ENCODE measurements around the gene PET100.
A peak's percentile ranks its signal among the peaks of the same experiment; 100 is the strongest.
"Not testable (repeated sequence)": the region's sequence is repeated elsewhere in the genome, so short reads cannot be mapped to it uniquely, and the experiment has no call there.

The PET100 gene

DNA sequence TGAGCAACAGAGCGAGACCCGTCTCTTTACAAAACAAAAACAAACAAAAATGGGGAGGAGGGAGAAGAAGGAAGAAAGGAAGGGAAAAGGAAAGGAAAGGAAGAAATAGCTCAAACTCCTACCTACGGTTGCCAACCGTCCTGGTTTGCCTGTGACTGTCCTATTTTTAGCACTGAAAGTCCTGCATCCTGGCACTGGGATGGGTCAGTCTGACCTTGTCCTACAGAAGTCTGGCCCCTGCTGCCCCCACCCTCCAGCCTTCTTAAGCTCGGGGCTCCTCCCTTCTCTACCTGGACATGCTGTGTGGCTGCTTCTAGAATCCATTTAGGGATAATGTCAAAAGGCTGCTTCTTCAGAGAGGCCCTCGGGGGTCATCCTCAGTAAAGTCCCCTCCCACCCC lies 6.1 kb downstream of the PET100 start:
- DNase-seq: no peak

DNA sequence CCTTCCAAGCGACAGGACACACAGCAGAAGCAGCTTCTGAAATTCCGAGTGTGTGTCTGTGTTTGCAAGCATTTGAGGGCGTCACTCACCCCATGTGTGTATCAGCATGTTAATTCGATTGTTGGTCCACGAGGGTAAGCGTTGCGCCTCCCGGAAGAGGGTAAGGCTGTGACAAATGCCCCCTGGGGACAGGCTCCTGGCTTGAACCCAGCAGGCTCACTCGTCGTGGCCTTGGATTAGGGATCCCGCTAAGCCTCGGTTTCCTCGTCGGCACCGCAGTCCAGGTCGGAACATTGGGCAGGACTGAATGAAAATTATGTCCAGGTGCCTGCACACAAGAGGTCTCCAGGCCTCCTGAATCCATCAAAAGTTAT lies 6.7 kb downstream of the PET100 start:
- no peak for DNase-seq

DNA sequence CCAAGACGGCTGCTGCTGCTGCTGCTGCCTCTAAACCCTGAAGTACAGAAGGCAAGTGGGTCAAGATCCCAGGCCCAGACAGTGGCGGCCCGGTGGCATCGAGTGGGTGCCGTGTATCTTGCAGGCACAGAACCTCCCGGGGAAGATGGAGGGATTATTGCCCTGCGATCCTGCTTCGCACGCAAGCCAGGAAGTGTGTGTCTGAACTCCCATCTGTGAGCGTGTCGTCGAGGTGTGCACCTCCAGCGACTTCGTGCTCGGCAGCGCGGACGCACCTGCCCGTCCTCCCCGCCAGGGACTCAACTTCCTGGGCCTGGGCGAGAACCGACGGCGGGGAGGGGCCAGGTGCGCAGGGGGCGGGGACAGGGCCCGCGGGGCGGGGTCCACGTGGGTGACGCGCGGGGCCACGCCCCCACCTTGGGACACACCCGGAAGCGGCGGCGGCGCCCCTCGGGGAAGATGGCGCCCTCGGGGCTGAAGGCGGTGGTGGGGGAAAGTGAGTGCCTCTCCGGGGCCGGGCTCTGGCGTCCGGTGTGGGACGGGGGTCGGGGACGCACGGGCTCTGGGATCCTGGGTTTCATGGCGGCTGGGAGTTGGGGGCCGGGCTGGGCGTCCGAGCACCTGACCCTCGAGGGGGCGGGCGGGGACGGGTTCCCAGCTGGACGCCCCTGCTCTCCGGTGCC lies 7.2 kb downstream of the PET100 start, which contains the start of gene STXBP2:
STXBP2 (plus strand) TSS at position 420 of the 683 bp plus-strand sequence; CDS start at position 460, 40 bp downstream.
- DNase-seq: peak; percentile 69

DNA sequence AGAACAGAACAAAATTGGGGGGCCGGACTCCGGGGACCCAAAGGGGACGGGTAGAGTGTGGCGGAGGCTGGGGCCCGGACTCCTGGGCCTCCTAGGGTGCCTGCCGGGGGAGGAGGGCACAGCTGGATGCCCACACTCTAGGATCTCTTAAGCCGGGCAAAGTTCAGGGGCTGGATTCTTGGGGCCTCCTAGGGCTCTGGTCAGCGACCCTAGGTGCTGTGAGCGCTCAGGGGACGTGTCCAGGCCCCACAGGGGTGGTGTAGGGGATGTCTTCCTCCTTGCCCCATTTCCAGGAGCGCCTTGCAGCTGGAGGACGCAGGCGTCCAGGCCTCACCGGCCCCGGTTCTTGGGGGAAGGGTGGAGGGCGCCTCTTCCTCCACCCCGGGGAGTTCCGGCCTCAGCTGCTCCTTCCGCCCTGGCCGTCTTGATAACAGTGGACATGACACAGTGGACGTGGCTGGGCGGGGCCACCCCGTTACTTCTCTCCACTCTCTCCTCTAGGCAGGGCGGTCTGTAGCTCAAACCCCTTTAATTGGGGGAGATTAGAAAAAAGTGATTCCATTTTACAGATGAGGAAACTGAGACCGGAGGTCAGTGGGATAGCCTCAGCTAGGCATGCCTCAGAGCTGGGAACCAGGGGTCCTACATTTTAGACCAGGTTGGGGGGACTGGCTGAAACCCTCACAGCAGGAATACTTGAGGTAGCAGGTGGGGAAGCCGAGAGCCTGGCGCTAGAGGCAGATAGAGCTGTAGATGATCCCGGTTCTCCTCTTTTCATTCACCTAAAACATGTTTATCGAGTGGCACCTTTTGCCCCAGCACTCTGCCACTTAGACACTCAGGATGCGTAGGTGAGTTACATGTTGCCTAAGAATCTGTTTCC lies 8.0 kb downstream of the PET100 start:
- DNase-seq: no peak

DNA sequence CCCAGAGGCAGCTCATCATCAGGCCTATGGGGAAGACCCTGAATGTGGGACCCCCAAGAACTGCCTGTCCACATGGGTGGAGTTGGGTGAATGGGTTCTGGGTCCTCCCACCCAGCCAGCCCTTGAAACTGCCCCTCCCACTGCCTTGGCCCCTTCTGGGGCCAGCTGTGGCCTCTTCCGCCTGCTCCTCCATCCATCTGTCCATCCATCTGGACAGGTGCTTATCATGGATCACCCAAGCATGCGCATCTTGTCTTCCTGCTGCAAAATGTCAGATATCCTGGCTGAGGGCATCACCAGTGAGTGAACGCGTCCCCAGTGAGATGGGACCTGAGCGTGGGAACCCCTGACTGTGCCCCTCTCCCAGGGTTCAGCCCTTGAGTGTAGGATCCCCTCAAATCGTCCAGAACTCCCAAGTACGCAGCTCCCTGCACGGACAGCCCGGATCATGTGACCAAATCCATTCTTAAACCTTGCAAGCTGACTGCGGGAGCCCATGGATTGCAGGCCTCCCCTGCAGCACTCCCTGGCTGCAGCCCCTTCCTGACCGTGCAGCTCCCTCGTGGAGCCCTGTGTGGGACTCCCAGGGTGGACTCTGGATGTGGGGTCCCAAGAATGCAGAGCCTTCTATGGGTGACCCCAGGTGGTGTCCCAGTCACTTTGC lies 9.3 kb downstream of the PET100 start:
- DNase-seq: peak; percentile 49

DNA sequence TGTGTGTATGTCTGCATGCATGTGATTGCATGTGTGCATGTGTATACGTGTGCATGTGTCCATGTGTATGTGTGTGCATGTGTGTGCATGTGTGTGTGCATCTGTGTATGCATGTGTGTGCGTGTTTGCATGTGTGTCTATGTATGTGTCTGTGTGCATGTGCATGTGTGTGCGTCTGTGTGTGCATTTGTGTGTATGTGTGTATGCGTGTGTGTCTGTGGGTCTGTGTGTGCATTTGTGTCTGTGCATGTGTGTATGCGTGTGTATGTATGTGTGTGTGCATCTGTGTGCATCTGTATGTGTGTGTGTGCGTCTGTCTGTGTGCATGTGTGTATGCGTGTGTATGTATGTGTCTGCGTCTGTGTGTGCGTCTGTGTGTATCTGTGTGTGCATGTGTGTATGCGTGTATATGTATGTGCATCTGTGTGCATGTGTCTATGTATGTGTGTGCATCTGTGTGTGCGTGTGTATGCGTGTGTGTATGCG lies 10.3 kb downstream of the PET100 start:
- DNase-seq: no peak

DNA sequence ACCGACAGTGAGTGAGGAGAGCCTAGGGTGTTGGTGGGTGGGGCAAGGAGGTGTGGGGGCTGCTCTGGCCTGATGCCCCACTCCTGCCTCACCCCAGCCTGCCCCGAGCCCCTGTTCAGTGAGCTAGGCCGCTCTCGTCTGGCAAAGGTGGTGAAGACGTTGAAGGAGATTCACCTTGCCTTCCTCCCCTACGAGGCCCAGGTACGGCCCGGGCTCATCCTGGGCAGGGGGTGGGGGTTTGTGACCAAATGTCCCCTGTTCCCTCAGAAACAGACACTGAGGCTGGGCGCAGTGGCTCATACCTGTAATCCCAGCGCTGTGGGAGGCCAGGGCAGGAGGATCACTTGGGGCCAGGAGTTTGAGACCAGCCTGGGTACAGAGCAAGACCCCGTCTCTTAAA lies 11.2 kb downstream of the PET100 start:
- DNase-seq: no peak

DNA sequence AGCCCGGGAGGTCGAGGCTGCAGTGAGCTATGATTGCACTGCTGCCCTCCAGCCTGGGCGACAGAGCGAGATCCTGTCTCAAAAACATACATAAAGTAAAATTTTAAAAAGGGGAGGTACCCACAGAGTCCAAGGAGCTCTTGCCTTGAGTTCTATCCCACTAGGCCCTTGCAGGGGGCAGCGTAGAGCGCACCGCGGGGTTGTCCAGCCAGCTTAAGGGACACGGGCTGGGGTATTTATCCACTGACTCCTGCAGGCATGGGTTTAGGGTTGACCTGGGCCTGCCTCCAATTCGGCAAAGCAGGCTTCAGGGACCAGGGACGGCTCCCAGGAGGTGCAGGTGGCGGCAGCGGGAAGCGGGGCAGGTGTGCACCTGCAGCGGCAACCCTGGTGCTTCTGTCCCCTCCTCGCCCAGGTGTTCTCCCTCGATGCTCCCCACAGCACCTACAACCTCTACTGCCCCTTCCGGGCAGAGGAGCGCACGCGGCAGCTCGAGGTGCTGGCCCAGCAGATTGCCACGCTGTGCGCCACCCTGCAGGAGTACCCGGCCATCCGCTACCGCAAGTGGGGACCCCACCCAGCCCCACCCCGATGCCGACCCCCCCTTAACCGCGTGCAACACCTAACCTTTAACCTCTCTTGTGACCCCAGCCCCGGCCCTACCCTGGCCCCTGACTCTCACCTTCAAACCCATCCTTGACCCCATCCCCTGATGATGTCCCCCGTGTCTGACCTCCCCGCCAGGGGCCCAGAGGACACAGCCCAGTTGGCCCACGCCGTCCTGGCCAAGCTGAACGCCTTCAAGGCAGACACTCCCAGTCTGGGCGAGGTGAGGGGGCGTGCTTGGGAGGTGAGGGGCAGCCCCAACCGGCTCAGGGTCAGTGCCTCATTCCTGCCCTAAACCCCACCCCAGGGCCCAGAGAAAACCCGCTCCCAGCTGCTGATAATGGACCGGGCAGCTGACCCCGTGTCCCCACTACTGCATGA lies 12.0 kb downstream of the PET100 start:
- no peak for DNase-seq

DNA sequence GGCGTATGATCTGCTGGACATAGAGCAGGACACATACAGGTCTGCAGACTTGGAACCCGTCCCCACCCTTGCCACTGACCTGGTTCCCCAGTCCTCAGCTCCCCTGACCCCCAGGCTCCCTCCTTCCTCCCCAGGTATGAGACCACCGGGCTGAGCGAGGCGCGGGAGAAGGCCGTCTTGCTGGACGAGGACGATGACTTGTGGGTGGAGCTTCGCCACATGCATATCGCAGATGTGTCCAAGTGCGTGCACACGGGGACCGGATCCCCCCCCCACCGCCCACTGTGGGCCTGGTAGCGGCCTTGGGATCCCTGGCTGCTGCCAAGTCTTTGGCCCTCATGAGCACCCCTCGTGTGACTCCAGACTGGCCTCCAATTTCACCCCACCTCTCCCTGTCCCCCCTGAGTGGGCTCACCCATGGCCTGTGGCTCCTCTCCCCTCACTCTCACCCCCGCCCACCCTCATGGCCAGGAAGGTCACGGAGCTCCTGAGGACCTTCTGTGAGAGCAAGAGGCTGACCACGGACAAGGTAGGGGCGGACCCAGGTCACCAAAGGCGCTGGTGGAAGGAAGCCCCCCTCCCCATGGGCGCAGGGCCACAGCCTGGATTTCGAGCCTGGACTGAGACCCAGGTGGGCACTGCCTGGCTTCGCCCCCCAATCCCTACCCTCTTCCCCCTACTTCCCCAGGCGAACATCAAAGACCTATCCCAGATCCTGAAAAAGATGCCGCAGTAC lies 12.9 kb downstream of the PET100 start:
- DNase-seq: no peak

DNA sequence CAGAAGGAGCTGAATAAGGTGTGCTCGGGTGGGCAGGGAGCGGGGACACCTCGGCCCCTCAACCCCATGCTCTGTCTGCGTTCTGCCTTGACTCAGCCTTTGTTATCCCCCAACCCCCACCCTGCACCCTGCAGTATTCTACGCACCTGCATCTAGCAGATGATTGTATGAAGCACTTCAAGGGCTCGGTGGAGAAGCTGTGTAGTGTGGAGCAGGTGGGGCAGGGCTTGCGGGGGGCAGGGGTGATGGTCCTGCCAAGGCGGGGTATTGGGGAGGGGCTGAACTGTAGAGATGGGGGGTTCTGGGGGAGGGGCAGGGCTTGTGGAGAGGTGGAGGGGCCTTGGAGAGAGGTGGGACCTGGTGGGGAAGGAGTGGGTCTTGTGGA lies 13.4 kb downstream of the PET100 start:
- DNase-seq: no peak

DNA sequence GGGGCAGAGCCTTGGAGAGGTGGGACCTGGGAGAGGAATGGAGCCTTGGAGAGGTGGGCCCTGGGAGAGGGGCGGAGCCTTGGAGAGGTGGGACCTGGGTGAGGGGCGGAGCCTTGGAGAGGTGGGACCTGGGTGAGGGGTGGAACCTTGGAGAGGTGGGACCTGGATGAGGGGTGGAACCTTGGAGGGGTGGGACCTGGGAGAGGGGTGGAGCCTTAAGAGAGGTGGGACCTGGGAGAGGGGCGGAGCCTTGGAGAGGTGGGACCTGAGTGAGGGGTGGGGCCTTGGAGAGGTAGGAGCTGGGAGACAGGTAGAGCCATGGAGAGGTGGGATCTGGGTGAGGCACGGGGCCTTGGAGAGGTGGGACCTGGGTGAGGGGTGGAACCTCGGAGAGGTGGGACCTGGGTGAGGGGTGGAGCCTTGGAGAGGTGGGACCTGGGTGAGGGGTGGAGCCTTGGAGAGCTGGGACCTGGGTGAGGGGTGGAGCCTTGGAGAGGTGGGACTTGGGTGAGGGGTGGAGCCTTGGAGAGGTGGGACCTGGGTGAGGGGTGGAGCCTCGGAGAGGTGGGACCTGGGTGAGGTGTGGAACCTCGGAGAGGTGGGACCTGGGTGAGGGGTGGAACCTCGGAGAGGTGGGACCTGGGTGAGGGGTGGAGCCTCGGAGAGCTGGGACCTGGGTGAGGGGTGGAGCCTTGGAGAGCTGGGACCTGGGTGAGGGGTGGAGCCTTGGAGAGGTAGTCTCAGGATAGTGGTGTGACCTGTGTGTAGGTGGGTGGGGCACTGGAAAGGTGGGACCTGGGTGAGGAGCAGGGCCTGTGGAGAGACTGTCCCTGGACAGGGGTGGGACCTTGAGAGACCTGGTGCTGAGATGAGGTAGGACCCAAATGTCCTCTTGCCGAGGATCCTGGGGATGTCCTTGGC lies 14.3 kb downstream of the PET100 start:
- not testable (repeated sequence) for DNase-seq

DNA sequence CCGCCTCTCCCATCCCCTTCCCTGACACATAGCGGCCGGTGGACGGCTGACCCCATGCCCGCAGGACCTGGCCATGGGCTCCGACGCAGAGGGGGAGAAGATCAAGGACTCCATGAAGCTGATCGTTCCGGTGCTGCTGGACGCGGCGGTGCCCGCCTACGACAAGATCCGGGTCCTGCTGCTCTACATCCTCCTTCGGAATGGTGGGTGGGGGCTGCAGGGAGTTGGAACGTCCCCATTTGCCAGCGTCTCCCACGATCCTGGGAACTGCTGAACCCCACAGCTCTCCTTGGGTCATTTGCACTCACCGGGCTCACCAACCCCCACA lies 14.9 kb downstream of the PET100 start:
- no peak for DNase-seq

DNA sequence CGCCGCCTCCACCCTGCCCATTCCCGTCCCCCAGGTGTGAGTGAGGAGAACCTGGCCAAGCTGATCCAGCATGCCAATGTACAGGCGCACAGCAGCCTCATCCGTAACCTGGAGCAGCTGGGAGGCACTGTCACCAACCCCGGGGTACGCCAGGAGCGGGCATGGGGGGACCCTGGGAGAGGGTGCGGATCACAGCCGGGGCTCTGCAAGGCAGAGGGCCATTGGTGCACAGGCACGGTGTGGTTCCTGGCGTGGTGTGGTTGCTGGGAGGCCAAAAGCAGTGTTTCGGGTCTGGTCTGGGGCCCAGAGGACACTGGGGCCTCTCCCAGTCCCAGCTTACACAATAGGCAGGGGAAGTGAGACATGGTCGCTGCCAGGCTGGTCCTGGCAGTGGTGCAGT lies 15.6 kb downstream of the PET100 start:
- DNase-seq: no peak

DNA sequence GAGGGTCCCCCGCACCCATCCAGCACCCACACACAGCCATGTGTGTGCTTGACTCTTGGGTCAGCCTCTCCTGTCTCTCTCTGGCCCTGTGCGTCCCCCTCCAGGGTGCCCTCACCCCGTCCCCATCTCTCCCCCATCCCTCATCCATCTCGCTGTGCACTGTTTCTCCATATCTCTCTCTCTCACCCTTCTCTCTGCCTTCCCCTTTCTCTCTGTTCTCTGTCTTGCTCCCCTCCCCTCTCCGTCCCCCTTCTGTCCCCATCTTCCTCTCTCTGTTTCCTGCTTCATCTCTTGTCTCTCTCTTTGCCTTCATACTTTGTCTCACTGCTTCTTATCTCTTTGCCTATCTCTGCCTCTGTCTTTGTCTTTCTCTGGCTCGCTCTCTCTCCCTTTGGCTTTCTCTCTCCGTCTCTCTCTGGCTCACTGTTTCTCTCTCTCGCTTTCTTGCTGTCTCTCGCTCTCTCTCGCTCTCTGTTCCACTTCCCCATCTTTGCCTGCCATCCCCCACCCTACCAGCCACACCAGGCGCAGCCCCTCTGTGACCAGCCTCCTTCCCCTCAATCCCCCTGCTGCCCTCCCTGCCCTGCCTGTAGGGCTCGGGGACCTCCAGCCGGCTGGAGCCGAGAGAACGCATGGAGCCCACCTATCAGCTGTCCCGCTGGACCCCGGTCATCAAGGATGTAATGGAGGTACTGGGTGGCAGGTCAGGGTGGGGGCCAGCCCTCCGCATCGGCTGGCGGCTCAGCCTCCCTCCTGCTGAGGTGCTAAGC lies 16.2 kb downstream of the PET100 start:
- DNase-seq: no peak

DNA sequence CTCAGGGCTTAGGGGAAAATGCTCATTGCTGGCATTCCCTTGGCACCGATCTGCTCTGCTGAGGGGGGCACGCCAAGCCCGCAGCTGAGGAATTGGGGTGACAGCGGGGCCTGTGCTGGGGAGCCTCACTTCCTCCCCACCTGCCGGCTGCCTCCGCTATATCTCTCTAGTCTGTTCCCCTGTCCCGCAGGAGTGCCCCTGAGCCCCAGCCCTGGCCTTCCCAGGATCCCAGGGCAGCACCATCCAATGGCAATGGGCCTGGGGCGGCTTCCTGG lies 16.8 kb downstream of the PET100 start:
- DNase-seq: no peak

DNA sequence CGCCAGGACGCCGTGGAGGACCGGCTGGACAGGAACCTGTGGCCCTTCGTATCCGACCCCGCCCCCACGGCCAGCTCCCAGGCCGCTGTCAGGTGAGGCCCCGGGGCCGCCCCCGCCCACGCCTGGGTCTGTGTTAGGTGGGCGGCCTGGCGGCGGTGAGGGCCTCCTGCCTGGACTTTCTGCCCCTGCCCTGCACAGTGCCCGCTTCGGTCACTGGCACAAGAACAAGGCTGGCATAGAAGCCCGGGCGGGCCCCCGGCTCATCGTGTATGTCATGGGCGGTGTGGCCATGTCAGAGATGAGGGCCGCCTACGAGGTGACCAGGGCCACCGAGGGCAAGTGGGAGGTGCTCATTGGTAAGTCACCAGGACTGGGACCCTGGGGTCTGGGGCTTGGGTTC lies 17.6 kb downstream of the PET100 start:
- no peak for DNase-seq

DNA sequence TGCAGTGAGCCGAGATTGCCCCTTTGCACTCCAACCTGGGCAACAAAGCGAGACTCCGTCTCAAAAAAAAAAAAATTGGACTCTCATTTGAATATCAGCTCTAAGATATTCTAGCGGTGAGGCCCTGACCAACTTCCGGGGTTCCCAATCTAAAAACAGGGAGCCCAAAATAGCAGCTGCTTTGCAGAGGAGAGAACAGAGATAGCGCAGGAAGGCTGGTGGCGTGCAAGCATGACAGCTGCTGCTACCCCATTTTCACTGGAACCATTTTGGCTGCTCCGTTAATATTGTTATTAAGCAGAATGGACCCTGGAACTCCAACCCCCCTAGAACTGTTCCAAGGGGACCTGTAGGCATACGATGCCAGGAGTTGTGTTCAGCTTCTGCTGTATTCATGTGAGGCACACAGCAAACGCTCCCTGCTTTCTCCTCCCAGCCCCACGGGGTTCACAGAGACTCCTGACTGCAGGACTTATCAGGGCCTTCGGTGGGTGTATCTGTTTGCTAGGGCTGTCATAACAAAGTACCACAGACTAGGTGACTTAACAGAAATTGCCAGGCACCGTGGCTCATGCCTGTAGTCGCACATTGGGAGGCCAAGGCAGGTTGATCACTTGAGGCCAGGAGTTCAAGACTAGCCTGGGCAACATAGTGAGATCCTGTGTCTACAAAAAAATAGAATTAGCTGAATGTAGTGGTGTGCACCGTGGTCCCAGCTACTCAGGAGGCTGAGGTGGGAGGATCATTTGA lies 18.8 kb downstream of the PET100 start:
- DNase-seq: no peak

DNA sequence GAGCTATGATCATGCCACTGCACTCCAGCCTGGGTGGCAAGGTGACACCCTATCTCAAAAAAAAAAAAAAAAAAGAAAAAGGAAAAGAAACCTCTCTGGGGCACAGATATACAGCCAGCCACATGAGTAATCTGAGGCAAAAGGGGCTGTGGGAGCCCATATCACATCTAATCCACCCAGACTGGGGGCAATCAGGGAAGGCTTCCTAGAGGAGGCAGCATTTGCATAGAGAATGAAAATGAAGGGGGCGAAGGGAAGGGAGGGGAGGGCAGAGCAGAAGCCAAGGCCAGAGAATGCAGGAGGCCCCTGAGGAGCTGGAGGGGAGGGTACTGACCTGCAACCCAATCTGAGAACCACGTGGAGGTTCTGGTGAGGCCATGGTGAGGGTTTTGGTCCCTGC lies 20.6 kb downstream of the PET100 start:
- DNase-seq: no peak

DNA sequence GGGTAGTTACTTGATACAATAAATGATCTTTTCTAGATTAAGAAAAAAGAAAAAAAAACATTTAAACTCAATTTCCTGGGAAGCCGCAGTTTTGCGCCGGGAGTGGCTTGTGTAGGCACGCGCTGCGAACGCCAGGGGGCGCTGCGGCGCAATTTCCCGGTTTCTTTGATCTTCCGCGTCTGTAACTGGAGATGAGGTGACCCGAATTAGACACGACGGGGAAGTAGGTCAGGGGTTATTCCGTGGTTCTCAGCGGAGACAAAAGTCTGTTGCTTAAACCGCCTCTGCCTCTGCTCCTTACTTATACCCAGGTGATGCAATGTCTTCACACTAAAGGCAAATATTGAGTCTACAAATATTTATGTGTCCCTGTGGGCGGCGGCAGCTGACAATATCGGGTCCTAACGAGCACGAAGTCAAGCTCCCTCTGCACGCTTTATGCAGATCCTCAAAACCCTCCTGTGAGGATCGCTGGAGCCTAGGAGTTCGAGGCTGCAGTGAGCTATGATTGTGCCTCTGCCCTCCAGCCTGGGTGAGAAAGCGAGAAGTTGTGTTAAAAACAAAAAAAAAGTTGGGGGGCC lies 22.6 kb downstream of the PET100 start:
- peak; percentile 88 for DNase-seq
